Measurements from ENCODE around the gene GAREM2. TPM values are rescaled to one million over a fixed set of nuclear protein-coding genes. Genes with fewer than 3 reads are reported as not detected.

GAREM2 gene
- total RNA-seq, 1 donor from 2014 or later, result 1.7 TPM

DNA sequence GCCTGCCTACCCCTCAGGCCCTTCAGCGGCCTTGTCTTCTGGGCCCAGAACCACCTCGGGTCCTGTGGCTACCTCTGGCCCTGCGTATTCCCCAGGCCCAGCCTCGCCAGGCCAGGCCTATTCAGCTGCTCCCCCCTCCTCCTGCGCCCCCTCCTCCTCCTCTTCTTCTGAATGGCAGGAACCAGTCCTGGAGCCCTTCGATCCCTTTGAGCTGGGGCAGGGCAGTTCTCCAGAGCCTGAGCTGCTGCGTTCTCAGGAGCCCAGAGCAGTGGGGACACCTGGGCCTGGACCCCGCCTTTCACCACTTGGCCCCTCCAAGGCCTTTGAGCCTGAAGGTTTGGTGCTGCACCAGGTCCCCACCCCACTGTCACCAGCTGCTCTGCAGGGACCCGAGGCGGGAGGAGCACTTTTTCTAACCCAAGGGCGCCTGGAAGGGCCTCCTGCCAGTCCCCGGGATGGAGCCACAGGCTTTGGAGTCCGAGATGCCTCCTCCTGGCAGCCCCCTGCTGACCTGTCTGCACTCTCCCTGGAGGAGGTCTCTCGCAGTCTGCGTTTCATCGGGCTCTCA lies 14.7 kb downstream of the GAREM2 start:
- DNase-seq (ENCODE audit: low spot score), result no peak

GRCh38 chr2:26189123-26189522 lies 16.2 kb downstream of the GAREM2 start:
- no peak for DNase-seq (ENCODE audit: low spot score)

DNA sequence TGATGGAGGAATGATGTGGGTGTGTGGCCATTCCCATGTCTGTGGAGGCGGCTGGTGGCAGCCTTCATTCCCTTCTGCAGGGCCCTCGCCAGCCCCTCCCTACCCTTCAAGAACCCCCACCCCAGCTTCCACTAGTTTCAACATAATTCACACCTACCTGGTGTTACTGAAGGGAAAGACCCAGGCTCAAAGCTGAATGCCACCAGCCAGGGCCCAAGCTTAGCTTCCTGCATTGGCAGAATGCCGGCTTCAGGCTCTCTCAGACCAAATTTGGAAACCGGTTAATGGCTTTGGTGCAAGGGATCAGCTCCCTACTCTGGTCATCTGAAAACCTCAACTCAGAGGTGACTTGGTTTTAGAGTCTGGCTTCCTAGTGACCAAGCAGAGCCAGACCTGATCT lies 16.9 kb downstream of the GAREM2 start:
- DNase-seq (ENCODE audit: low spot score), result no peak

DNA sequence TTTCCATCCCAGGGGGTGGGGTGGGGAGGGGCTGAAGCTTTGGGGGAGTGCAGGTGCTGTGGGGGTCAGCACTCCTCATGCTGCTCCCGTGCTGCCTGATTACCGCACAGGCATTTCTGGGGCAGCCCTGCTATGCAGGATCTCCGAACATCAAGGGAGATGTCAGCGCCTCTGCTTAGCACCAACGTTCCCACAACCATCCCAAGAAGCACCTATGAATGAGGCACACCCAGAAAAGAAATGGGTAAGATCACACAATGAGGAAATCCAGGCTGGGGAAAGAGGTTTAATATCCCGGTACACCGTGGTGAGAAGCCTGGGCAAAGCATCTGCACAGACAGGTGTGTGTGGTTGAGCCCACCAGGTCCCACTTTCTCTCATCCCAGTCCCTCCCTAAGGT lies 17.5 kb downstream of the GAREM2 start:
- no peak for DNase-seq (ENCODE audit: low spot score)

GRCh38 chr2:26191316-26192159 lies 18.6 kb downstream of the GAREM2 start:
- no peak for DNase-seq (ENCODE audit: low spot score)

DNA sequence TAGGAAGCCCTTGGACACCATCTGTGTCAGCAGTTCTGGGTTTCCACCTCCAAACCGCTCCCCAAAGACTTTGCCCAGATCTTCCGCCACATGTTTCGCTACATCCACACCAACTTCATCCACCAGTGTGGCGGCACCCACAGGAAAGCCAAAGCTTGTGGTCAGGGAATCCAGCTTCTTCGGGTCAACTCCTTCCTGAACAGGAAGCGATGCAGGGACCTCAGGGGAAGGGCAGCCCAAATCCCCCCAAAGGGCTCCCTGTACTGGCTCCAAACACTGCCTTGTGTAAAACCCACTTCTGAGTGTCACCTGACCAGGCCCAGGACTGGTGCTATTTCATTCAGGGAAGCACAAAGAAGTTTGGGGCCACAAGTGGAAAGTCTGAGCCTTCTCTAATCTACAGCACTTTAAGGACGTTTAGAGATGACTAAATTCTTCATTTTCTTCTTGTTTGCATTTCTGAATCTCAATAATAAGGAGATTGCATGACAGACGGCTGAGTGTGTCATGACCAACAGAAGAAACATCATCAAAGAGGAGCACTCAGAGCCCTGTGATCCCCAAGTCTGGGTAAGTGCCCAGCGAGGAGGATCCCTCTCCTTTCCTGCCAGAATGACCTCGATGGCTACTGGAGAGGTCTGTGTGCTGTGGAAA lies 20.8 kb downstream of the GAREM2 start:
- no peak for DNase-seq (ENCODE audit: low spot score)

DNA sequence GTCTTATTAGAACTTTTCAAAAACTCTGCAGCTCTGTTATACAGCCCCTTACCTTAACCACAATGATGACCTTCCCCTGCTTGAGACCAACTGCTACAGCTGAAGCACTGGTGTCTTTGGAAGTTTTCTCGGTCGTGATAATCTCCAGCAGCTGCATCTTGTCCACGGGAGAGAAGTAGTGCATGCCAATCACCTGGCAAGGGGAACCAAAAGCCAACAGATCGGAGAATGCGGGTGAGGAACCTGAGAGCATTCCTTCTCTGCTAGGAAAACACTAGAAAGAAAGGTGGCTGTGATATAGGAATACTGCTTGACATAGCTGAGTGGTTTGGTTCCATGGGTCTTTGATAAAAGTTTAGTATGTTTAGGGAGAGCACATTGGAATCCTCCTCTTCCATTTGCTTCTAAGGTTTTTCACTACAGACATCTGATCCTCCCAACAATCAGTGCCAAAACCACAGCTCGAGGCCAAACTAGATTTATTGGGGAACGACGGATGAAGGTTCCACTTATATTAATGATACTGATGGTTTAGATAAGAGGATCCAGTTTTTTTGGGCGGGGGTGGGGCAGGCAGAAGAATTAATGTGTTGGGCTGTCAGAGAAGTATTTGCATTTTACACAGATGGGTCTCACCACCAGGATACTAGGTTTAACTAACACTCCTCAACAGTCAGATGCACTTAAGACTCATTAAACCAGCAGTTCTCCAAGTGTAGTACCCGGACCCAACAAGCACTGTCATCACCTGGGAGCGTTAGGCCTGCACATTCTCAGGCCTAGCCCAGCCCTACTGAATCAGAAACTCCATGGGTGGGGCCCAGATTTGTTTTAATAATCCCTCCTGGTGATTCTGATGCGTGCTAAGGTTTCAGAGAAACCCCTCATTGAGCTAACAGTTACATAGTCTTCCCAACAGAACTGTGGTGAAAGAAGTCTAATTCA lies 22.4 kb downstream of the GAREM2 start:
- peak; percentile 62 for DNase-seq (ENCODE audit: low spot score)

DNA sequence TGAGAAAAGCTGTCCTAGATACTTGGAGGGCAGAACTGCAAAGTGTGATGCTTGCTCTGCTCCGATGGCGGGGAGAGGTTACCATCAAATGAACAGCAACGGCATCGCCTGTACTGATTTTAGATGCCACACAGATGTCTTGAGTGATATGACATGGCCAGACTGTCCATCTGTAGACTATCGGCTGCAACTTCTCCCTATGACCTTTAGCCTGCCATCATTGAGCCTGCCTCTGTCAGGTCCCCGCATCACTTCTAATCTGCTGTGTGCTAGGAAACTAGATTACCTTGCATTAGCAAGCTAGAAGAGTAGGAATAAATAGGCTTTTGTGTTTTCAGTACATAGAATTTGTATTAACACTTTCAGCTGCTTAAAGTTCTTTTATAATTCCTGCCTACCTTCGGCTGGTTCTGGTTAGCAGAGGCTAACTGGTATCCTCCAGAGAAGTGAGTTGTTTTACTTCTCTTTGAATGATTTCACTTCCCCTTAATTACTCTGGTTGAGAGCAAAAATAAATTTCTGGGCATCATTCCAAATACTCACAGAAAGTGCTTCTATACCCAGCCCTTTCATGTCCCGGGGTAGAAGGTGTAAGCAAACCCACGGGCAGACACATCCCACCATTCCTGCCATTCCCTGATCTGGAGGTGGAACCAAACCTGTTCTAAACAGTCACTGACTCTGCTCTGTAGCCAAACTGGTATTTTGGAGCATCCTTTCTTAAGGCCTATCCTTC lies 24.0 kb downstream of the GAREM2 start:
- DNase-seq (ENCODE audit: low spot score), result peak; percentile 35

DNA sequence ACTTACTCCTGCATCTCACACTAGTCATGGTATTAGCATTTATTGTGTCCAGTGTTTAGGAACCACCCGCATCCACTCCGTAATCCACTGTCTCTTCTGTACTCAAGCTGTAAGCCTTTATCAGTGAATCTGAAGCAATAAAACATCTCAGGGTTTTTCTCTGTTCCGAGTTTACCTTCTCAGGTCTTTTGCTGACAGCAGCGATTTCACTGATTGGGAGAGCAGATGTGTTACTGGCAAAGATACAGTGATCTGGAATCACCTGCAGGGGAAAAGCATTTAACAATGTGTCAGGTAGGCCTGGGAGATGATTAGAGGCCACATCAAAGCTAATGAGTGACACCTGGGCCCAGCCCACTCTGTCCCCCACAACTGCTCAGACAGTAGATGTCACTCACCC lies 24.6 kb downstream of the GAREM2 start:
- peak; percentile 49 for DNase-seq (ENCODE audit: low spot score)

DNA sequence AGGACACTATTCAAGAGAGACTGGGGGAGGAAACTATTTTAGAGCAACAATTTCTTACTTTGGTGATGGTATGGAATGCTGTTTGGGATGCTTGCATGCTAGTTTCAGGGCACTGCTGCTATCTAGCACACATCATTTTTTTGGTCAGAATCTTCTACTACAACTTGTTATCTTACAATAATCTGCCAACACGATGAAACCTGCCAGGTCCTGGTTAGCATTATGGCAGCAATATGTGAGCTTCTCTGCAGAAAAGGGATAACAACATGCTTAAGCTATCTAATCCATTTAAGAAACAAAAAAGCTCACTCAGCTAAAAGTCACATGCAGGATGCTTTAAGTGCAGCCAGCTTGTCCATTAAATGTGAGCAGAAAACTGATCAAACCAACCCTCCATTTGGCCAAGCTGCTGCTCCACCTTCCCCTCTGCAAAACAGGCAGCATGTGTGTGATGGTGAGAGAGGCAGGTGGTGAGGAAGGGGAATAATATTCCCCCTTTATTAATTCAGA lies 30.1 kb downstream of the GAREM2 start:
- peak; percentile 21 for DNase-seq (ENCODE audit: low spot score)

GRCh38 chr2:26203906-26204305 lies 31.0 kb downstream of the GAREM2 start:
- no peak for DNase-seq (ENCODE audit: low spot score)

- no peak for DNase-seq (ENCODE audit: low spot score)
Observed at GRCh38 chr2:26212011-26212410, 39.1 kb downstream of the GAREM2 start.

GRCh38 chr2:26214759-26215158 lies 41.9 kb downstream of the GAREM2 start:
- no peak for DNase-seq (ENCODE audit: low spot score)

DNA sequence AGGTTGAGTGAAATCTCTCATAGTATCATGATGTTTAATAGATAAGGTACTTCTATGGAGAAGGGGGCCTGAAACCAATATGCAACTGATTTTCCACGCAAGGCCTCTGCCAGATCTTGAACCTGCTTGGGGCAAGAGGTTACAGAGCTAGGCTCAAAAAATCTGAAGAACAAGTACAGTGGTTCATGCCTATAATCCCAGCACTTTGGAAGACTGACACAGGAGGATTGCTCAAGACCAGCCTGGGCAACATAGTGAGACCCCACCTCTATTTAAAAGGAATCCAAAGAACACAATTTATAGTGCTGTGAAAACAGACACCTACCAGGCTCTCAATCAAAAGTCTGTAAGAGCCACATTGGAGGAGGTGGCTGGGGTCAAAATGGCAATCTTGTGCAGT lies 42.9 kb downstream of the GAREM2 start:
- DNase-seq (ENCODE audit: low spot score), result no peak

GRCh38 chr2:26216587-26216986 lies 43.7 kb downstream of the GAREM2 start:
- DNase-seq (ENCODE audit: low spot score), result no peak

DNA sequence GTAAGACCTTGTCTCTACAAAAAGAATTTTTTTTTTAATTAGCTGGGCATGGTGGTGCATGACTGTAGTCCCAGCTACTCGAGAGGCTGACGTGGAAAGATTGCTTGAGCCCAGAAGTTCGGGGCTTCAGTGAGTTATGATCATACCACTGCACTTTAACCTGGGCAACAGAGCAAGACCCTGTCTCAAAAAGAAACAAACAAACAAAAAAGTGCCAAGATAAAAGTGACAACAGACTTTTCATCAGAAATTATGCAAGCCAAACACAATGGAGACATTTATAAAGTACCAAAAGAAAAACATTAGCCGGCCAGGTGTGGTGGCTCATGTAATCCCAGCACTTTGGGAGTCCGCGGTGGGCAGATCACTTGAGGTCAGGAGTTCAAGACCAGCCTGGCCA lies 44.8 kb downstream of the GAREM2 start:
- no peak for DNase-seq (ENCODE audit: low spot score)

DNA sequence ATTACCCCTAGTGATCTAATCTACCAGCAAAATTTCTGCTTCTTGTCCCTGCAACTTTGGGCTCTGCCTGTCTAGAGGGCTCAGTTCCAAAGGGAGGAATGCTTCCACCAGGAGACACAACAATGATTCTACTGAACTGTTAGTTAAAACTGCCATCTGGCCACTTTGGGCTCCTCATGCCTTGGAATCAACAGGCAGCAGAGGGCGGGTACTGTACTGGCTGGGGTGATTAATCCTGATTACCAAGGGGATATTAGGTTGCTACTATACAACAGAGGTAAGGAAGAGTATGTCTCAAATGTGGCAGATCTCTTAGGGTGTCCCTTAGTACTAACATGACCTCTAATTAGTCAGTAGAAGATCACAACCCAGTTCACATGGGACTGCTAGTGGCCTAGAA lies 50.1 kb downstream of the GAREM2 start:
- DNase-seq (ENCODE audit: low spot score), result no peak

GRCh38 chr2:26224095-26224494 lies 51.2 kb downstream of the GAREM2 start:
- no peak for DNase-seq (ENCODE audit: low spot score)

DNA sequence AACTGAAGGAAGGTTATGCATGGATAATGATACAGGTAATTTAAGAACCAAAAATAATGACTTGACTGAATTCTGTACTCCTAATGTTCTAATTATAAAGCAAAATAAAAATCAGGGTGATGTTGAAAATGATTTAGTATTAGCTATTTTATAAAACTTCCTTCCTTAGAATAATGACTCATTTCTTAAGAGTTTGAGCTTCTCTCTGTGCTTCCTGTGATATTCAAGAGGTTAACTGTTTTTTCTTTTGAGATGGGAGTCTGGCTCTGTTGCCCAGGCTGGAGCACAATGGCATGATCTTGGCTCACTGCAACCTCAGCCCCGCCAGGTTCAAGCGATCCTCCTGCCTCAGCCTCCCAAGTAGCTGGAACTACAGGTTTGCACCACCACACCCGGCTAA lies 56.7 kb downstream of the GAREM2 start:
- DNase-seq (ENCODE audit: low spot score), result no peak

DNA sequence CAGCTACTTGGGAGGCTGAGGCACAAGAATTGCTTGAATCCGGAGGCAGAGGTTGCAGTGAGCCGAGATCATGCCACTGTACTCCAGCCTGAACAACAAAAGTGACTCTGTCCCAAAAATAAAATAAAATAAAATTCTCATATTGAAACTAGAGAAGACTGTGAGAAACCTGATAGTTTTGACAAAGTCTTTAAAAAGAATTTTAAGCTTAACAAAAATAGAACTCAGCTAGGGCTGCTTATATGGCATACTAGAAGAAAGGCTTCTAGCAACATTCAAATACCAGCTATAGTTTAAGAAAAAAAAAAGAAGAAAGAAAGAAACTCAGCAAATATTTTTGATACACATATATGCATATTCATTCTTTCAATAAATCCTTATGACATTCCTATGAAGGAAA lies 57.9 kb downstream of the GAREM2 start:
- DNase-seq (ENCODE audit: low spot score), result no peak

DNA sequence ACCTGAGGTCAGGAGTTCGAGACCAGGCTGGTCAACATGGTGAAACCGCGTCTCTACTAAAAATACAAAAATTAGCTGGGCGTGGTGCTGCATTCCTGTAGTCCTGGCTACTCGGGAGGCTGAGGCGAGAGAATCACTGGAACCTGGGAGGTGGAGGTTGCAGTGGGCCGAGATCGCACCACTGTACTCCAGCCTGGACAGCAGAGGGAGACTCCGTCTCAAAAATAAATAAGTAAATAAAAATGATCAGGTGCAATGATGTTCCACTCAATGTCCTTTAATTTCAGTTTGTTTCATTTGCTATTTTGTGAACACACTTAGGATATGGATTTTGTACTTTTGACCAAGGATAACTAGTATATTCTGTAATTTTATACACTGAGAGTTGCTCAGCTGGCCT lies 62.2 kb downstream of the GAREM2 start:
- no peak for DNase-seq (ENCODE audit: low spot score)
